NCI-H226 (cell line): ENCODE measurements around the gene FLRT1.

Experiments
- DNase-seq: peaks from one replicate; pipeline ENCODE4 v3.0.0-alpha.2; 2015

FLRT1 gene

DNA sequence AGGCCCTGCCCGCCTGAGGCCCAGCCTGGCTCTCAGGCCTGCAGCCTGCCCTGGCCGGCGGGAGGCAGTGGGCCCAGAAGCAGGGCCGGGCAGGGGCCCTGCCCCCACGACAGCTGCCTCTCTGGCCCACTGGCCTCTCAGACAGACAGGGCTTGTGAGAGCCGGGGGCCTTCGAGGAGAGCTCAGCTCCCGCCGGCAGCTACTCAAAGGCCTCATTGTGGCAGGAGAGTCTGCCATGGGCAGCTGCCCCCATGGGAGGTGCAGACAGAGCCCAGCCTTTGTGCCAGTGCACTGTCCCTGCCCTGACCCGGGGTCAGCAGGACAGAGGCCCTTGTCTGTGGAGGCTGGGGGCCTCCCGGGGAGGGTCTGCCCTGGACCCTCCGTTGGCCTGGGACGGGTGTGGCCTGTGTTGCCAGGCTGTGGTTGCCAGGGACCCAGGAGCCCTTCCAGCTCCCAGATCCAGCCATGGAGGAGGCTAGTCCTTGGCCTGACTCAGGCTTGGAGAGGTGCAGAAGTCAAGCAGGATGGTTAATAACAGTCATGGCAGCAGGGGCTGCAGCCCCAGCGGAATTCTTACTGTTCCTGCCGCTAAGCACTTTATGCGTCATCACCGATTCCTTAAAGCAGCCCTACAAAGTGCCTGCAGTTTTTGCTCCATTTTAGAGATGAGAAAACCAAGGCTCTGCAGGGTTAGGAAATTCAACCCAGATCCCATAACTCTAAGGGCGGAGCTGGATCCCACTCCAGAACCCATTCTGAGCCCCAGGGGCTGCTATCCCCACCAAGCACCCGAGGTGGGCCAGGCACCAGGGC lies 12.5 kb downstream of the FLRT1 start:
- DNase-seq = no peak

DNA sequence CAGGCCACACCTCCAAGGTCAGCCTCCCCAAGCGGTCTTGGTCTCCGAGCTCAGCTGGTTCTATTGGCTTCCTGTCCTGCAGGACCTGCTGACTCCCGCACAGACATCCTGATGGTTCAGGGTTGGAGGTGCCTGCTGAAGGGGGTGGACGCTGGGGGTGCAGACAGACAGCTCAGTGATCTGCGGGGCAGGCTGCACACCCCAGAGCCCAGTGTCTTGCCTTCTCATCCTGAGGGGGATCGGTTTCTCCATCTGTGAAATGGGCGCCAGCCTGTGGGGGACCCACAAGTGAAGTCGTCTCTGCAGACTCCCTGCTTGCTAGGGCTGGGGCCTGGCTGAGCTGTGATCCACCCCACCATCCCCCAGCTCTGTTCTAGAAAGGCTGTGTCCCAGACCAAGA lies 13.8 kb downstream of the FLRT1 start:
- no peak for DNase-seq

DNA sequence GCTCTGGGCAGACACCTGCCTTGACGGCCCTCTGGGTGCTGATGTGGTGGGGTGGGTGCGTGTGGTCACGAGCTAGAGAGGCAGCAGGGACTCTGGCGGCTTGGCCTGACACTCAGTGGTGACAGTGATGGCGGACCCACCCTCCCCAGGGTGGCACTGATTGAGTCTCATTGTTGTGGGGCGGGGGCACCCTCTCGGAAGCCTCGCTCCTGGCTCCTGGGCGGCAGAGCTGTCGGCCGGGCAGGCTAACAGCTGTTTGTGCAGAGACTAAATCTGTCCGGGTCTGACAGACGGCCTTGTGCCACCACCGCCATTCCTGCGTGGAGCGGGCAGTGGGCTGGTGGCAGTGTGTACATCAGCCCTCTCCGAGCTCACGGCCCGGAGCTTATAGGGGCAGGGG lies 15.6 kb downstream of the FLRT1 start:
- no peak for DNase-seq

DNA sequence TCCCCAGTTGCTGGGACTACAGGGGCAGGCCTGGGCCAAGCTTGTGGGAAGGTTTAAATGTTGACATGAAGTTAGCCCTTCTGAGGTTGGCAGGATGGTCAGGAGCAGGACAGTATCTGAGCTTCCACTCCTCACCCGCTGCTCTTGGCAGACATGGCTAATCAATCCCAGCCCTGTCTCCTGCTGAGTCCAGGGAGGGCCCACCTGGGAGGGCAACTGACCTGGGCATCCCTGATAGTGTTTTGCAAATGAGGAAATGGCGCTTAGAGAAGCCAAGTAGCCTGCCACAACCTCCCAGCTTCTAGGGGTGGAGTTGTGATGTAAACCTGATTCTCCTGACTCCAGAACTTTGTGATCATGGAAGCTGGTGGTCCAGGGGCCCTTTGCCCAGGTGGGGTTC lies 16.7 kb downstream of the FLRT1 start:
- no peak for DNase-seq

DNA sequence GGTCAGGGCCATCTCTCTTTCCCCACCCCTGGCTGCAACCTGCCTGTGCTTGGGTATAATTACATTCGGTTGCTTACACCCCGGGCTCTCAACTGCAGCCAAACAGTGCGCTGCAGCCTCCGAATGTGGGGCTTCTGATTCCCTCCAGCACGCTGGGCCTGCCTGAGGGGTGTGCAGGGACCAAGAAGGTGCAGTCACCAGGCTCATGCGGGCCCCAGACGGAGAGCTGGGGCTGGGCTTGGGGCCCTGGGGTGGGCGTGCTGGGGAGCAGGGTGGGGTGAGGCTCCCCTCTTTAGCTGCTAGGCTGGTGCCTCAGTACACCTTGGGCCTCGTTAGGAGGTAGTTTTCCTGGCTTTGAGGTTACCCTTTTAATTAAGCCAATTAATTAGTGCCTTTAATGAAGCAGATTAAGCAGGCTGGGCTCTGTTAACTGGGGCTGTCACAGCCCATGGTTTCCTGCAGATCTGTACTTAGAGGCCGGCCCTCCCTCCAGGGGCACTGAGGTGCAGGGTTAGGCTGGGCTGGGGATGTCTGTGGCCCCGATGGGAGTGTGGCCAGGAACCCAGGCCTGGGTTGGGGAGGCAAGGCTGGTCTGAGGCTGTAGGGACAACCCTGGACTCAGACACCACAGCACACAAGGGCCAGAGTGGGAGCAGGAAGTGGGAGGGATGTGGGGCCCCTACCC lies 17.3 kb downstream of the FLRT1 start:
- DNase-seq = no peak

DNA sequence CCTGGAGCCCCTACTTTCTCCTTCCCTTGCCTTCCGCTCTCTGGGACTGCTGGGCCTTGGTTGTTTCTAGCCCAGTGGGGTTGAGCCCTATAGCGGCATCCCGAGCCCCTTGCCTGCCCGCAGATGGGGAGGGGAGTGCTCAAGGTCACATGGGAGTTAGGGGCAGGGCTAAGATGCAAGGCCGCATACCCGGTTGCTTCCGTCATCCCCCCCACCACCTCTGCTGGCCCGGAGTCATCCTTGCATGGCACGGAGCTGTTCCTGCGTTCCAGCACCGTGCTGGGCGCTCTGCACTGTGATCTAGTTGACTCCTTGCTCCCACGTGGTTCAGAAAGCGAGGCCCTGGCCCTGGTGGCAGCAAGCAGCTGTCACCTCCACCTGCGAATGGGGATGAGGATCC lies 18.0 kb downstream of the FLRT1 start:
- DNase-seq = no peak

DNA sequence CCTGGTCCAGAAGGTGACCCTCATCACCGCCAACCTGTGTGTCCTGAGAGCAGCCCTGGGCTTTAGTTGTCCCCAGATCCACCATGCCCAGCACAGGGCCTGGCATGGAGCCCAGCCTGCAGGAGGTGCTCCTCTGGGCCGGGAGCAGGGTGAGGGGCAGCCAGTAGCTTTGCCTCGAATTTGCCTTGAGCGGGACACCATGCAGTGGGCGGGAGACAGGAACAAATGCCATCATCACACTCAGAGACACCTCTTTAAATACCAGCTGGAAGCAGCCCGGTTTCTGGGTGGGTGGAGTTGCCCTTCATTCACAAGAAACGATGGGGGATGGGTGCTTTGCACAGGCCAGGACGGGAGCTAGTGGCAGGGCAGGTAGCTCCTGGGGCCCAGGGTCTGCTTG lies 19.3 kb downstream of the FLRT1 start:
- no peak for DNase-seq

DNA sequence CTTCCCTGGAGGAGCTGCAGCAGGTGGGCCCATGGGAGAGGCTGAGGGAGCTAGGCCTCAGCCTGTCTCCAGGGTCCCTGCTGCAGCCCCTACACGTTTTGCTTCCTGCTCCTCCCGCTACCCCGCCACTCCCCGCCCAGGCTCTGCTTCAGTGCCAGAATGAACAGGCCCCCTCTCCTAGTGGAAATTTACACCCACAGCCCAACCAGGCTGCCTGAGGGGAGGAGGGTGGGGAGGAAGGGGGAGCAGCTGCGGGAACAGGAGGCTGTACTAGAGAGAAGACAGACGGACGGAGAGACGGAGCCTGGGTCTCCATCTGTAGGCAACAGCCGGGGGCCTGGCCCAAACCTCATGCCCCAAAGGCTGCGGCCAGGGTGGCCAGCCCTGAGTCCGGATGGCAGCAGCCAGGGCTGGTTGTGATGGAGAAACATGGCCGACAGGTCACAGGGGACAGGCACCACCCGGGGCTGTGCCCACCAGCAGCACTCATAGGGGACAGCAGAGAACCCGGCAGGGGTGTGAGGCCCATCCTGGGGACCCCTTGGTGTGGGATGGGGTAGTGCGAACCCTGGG lies 20.6 kb downstream of the FLRT1 start:
- DNase-seq = no peak

DNA sequence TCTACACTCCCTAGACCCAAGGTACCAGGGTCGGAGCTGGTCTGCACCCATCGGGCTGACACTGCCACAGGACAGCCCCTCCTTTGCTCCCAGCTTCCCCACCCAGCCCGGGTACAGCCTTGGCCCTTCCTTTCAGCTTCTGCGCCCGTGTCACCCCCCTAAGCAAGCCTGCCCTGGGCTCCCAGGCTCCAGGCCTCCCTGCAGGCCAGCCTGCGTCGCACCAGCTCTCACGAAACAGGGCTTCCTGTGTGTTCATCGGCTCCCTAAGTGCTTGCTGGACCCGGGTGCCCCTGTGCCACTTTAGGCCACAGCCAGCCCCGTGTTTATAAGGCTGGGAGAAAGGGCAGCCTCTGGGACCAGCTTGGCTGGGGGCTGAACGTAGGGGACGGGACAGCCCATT lies 21.1 kb downstream of the FLRT1 start:
- no peak for DNase-seq

DNA sequence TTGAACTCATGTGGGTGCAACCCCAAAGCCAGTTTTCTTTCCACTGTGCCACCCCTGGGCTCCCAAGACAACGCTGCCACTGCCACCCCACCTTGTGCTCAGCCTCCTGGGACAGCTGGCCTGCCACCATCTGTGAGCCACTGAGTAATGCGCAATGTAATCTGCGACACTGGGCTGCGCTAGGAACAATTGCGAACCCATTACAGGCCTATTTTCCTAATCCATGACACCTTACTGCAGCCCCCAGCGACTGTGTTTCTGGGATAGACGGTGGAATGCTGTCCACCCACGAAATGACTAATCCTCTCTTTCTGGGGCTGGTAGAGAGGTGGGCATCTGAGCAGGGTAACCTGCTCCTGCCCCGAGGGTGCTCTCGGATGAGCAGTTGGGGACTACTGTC lies 22.2 kb downstream of the FLRT1 start:
- DNase-seq = no peak

DNA sequence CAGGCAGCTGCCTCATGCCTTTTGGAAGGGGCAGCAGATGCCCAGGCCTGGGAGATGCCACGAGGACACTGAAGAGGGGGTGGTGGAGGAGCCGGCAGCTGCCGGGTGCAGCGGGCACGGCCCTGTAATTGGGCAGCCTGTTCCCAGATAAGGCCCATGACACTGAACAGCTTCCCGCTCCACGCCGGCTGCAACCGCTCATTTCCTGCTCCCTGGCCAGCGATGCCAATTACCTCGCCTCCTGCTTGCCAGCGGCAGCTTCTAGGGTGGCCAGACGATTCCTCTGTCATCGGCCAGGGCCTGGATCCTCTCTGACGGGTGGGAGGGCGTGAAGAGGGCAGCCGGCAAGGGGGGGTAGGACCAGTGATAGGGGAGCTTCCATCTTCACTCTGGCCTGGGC lies 22.8 kb downstream of the FLRT1 start:
- no peak for DNase-seq

DNA sequence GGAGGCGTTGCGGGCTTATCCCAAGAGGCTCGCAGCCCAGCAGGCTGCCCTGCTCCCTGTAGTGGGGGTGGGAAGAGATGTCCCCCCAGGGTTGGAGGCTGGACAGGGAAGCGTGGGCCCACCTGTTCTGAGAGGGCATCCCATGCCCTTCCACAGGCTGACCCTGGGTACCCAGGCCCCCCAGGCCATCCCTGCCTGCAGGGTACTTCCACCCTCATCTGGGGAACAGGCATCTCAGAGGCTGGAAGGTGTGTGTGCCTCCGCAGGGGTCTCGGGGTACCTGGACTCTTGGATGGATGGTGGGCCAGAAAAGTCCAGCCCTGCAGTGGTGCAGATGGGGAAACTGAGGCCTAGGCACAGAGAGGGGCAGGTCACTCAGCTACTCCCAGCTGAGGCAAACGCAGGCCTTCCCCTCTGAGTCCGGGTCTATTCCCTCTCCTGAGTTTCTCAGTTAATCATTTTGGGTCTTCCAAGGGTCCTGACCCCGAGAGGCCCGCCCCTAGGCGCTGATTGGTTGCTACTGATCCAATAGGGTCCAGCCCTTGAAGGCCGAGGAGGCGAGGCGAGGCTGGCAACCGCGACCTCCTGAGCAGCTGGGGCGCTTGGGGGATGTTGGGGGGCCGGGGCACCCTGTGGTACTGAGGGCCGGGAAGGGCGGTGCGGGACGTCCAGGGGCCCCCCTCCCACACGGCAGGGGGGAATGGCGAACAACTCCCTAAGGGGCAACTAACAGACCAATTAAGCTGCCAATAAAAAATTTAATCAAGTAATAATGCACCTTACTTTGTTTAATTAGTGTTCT lies 23.8 kb downstream of the FLRT1 start:
- DNase-seq = no peak

DNA sequence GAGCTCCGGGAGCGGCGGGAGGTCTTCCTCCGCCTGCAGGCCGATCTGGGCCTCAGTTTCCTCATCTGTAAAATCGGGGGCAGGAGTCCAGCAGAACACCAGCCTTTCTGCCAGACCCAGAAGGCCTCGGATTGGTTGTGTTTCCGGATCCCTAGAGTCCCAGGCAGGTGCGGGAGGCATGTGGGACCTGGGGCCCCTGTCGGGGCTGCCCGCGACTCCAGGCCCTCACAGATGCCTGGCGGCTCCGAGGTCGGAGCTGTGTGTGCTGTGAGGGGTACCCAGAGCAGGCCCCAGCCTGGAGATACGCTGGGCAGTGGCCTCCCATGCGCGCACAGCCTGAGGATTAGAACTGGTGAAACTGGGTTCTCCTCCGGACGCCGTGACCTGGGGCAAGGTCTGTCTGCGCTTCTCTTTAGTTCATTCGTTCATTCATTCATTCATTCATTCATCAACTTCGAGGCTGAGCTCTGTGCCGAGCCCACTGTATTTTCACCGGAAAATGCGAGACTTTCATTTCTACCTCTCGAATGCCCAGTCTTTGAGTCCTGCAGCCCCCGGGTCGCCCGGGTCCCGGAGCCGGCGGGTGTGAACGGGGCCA lies 24.6 kb downstream of the FLRT1 start:
- DNase-seq = no peak

DNA sequence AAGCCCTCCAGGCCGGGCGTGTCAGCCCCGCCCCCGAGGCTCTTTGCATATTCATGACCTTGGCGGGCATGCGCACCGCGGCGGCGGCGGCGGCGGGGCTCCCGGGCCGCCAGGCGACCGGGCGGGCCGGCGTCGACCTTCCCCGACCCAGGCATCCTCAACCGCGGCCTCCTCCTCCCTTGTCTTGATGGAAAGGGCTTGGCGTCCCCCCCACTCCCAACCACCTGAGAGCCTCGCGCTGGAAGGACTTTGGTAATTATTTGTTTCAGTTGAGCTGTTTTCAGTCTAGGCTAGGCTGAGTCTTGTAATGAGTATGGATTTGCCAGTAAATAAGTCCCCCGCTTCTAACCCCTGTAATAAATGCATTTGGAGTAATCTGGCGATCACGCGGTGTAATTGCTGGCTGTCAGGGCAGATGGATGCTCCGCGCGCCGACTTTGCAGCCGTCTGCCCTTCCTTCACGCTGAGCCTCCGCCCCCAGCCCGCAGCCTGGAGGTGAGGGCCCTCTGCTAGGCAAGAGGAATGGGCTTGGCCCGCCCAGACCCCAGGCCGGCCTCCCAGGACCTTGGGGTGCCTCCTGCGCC lies 25.2 kb downstream of the FLRT1 start:
- DNase-seq = peak; percentile 25

DNA sequence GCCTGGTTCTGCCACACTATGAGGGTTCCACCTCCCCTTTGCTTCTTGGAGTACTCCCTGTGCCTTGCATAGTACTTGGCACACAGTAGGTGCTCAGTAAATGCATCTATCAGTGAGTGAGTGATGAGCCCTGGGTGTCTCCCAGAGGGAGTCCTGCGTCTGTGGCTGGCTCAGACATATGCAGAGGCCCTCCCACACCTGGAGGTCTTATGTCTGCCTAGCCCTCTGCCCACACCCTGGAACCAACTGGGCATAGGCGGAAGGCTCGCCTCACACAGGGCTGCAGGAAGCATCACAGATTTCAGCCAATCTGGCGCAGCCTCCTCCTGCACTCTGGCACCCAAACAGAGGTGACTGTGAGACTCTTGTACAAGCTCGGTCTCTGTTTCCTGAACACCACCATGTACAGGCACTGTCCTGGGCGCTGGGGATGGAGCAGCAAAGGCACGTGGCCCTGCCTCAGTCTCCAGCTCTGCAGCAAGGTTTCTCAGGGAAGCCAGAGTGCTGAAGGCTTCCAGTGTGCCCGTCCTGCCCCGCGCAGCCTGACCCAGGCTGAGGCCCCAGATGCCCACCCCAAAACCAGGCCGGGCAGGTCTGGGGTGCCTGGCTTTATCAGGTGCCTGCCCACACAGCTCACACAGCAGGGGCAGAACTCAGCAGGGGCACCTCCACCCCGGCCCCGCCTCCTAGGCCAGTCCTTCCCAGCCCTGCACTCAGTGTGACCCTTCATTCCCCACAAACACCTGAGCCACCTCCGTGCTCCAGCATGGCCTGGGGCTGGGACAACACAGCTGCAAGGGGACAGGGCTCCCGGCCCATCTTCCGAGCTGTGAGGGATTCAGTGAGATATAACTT lies 26.7 kb downstream of the FLRT1 start:
- no peak for DNase-seq

DNA sequence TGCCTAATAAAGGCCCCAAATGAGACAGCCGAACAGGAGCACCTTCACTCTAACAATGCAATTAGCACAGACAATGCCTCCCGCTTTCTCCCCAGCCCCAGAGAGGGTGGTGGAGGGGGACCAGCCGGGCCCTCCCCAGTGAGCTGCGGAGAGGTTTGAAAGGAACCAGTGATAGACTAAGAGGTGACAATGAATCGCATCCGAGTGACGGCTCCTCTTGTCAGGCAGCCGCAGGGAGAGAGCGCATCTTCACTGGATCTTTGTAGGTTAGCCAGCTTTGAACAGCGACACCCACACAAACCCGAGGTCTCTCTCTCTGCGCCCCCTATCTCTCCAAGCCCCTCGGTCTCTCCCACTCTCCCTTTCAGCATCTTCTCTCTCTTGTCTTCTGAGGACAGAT lies 28.0 kb downstream of the FLRT1 start:
- no peak for DNase-seq

DNA sequence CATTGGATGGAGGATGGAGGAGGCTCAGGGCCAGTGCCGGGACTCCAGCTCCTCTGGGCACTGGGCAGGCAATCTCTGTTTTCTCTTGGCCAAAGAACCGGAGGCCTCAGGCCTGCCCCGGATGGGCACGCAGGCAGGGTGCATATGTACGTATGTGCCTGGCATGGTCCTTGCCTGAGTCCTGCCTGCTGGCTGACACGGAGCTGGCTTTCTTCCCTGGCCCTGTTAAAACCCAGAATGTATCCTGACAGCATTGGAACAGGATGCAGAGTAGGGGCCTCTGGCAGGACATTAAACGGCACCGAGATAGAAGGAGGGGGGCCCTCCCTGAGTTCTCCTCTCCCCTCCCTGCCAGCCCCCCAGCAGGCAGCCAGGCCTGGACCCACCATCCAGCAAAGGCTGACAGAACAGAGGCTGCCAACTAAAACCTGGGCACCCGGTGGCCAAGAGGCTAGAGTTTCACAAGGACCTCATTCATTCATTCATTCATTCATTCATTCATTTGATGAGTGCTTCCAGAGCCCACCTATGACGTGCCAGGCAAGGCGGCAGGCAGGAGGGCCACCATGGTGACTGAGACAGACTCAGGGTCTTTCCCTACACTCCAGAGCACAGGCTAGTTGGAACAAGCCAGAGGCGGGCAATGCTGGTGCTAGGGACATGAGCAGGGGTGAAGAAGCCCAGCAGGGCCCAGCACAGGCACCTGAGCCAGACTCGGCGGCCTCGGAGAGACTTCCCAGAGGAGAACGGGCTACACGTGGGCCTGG lies 28.8 kb downstream of the FLRT1 start:
- DNase-seq = no peak

DNA sequence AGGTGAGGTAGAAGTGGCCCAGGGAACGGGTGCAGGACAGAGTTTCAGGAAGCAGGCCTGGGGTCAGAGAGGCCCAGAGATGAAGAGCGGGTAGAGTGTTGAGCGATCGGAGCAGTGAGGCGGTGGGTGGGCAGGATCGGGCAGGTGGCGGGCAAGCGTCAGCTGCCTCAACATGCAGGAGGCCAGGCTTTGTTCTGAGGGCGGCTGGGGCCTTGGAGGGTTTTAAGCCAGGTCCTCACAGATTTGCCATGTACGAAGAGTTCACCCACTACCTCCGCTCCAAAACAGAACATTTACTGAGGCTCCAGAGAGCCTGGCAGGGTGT lies 29.4 kb downstream of the FLRT1 start:
- no peak for DNase-seq

DNA sequence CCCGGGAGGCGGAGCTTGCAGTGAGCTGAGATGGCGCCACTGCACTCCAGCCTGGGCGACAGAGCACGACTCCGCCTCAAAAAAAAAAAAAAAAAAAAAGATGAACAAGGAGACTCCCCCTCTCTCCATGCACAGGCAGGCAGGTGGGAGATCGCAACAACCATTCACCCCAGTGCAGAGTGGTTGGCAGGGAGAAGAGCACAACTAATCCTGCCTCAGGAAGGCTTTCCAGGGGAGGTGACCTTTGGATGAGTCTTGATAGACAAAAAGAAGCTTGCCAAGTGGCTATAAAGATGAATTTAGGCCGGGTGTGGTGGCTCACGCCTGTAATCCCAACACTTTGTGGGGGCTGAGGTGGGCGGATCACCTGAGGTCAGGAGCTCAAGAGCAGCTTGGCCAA lies 30.0 kb downstream of the FLRT1 start:
- DNase-seq = no peak

DNA sequence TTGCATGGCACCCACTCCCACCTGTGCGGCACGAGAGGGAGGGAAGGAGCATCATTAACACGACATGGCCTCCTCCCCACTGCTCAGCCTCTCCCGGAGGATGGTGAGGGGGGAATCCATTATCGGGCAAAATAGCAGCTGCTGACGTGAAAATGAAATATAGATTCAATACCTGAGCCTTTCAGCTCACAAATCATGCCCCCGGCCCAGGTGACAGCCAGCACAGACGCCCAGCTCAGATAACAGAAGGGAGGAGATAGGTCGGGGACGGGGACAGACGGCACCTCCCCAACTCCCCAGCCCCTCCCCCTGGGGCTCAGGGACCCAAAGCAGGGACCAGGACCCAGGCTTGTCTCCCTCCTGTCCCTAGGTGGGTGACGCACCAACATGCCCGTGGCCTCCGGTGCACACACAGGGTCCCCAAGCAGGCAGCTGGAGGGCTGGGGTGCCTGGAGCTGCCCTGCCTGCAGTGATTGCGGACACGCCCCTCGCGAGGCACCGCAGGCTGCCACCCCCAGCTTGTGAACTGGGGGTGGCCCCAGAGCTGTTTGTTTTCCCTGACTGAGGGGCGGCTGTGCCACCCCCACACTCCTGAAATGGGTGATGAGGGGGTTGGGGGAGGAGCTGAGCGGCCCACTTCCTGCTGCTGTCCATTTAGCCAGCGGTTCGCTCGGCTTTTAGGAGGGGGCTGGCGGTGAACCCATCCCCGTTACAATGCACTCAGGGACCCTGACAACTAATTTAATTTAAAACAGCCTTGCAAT lies 31.7 kb downstream of the FLRT1 start:
- DNase-seq = no peak
